ENCODE results near the gene AUTS2. TPM values are rescaled to one million over a fixed set of nuclear protein-coding genes. Genes with fewer than 3 reads are reported as not detected.

AUTS2 gene
- total and polyA plus RNA-seq, 2 experiments from 2014 or later, result 32.0 to 91.0 TPM

- TF ChIP-seq ZNF462 (CRISPR knock-in tag; IDR thresholded peaks at IDR 0.05) (no peak), REST (IDR thresholded peaks at IDR 0.05; ENCODE audit: unreplicated experiment) (no peak), ZNF114 (CRISPR knock-in tag; IDR thresholded peaks at IDR 0.05) (no peak), NANOG (IDR thresholded peaks at IDR 0.05; ENCODE audit: borderline replicate concordance) (no peak)
Observed at GRCh38 chr7:70210936-70211310, 612.6 kb downstream of the AUTS2 start (continued).

- Histone ChIP-seq H3K4me3 (no peak overlapping the region), H3K27ac (ENCODE audit: low read depth) (no peak overlapping the region), H4K20me1 (replicated peaks; ENCODE audit: insufficient read depth) (no peaks in the 10 kb centered on the region), H3K36me3 (ENCODE audit: insufficient read depth) (no peaks in the 10 kb centered on the region), H3K79me2 (replicated peaks; ENCODE audit: insufficient read depth) (no peaks in the 10 kb centered on the region), H3K27me3 (ENCODE audit: insufficient read depth) (no peaks in the 10 kb centered on the region), H3F3A (replicated peaks; ENCODE audit: low read depth) (no peaks in the 10 kb centered on the region), H2AFZ (no peak overlapping the region), H3K4me2 (no peak overlapping the region), H3K4me1 (ENCODE audit: insufficient read depth) (no peaks in the 10 kb centered on the region), H3K9me2 (ENCODE audit: insufficient read depth) (no peaks in the 10 kb centered on the region)
- H3K36me3 Mint-ChIP-seq (ENCODE audit: low read depth), result no peaks in the 10 kb centered on the region
- TF ChIP-seq NANOG (IDR thresholded peaks at IDR 0.05; ENCODE audit: borderline replicate concordance) (no peak), EZH2 (IDR thresholded peaks at IDR 0.05; ENCODE audit: low read depth, unreplicated experiment) (no peak), JUNB (IDR thresholded peaks at IDR 0.05; ENCODE audit: unreplicated experiment) (no peak), ETS1 (IDR thresholded peaks at IDR 0.05) (no peak), EZH2phosphoT487 (IDR thresholded peaks at IDR 0.05; ENCODE audit: unreplicated experiment) (no peak)
- no peaks in the 10 kb centered on the region for H3K4me1 Mint-ChIP-seq
- ATAC-seq (no peak), DNase-seq (ENCODE audit: low spot score) (no peak)
- H3K9me3 Mint-ChIP-seq, result no peaks in the 10 kb centered on the region
- no peak overlapping the region for H3K4me3 Mint-ChIP-seq
- no peaks in the 10 kb centered on the region for H3K27me3 Mint-ChIP-seq (ENCODE audit: insufficient read depth, low read depth, poor library complexity)
- H3K27ac Mint-ChIP-seq, result no peak overlapping the region
Observed at GRCh38 chr7:70212281-70212680, 614.0 kb downstream of the AUTS2 start.

Data from GM23338 (cell line).